ENCODE data around the gene ABI3BP.

The ABI3BP gene

DNA sequence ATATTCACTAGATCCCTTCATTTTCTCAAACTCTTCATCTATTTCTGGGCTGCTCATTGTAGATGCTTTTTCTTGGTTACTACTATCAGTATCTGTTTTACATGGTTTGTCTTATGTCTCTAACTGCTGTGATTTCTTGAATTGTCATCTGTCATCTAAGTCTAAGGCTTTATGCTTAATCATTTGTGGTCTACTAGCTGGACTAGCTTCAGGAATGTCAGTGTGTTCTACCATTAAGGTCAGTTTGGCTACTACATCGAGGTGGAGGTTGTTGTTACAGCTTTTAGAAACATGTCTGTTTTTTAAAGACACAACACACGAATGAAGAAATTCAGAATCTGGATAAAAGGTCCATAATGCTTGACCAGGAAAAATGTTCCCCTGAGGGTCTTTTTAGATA, 82.2 kb downstream of the ABI3BP start:
- TF ChIP-seq CTCF (conservative IDR thresholded peaks at IDR 0.05; ENCODE audit: low read length) (no peak), EZH2phosphoT487 (IDR thresholded peaks at IDR 0.05; ENCODE audit: borderline replicate concordance) (no peak)
- Histone ChIP-seq H4K20me1 (ENCODE audit: insufficient read depth, low read length, poor library complexity, severe bottlenecking) (no peaks in the 10 kb centered on the region), H3K9ac (ENCODE audit: low read depth, low read length, poor library complexity, severe bottlenecking) (no peak overlapping the region), H3F3A (ENCODE audit: low read depth) (no peaks in the 10 kb centered on the region), H3K9me2 (replicated peaks; ENCODE audit: low read depth, low read length) (no peaks in the 10 kb centered on the region), H3K79me2 (ENCODE audit: insufficient read depth, low read length) (no peaks in the 10 kb centered on the region), H3K36me3 (ENCODE audit: insufficient read depth, low read length) (no peaks in the 10 kb centered on the region), H3K4me1 (ENCODE audit: insufficient read depth, low read length, poor library complexity, severe bottlenecking) (no peaks in the 10 kb centered on the region), H3K4me3 (ENCODE audit: low read length, poor library complexity, severe bottlenecking) (no peak overlapping the region), H3K9me3 (ENCODE audit: insufficient read depth, low read depth, low read length) (no peaks in the 10 kb centered on the region), H3K4me2 (ENCODE audit: low read depth, low read length, poor library complexity, severe bottlenecking) (no peak overlapping the region), H2AFZ (ENCODE audit: low read length) (no peak overlapping the region), H3K27me3 (ENCODE audit: insufficient read depth, low read length, poor library complexity, severe bottlenecking) (no peaks in the 10 kb centered on the region)

DNA sequence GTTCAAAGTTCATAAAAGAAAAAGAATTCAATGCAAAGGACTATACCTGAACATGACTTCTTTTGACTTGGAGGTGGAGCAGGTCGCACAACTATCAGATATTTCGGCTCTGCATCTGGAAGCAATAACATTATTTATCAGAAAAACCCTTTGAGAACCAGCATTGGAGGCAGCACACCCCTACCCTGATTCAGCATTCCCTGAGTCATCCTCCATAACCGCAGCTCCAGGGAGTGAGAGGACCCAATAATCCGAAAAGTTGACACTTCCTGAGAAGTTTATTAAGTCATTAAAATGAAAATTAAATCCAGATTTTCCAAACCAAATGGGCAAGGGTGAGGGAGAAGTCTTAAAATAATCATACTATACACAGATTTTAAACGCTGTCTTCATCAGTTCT, 90.6 kb downstream of the ABI3BP start:
- H2AFZ ChIP-seq (ENCODE audit: low read length) = no peak overlapping the region
- no peaks in the 10 kb centered on the region for H4K20me1 ChIP-seq (ENCODE audit: insufficient read depth, low read length, poor library complexity, severe bottlenecking)
- peaks cover 10% of the 10 kb centered on the region for H3K4me1 ChIP-seq (ENCODE audit: insufficient read depth, low read length, poor library complexity, severe bottlenecking)
- no peaks in the 10 kb centered on the region for H3K9me2 ChIP-seq (replicated peaks; ENCODE audit: low read depth, low read length)
- H3K9ac ChIP-seq (ENCODE audit: low read depth, low read length, poor library complexity, severe bottlenecking) = no peak overlapping the region
- TF ChIP-seq EZH2phosphoT487 (IDR thresholded peaks at IDR 0.05; ENCODE audit: borderline replicate concordance) (no peak), CTCF (conservative IDR thresholded peaks at IDR 0.05; ENCODE audit: low read length) (no peak)
- no peak overlapping the region for H3K4me3 ChIP-seq (ENCODE audit: low read length, poor library complexity, severe bottlenecking)
- no peak overlapping the region for H3K4me2 ChIP-seq (ENCODE audit: low read depth, low read length, poor library complexity, severe bottlenecking)
- no peaks in the 10 kb centered on the region for H3K79me2 ChIP-seq (ENCODE audit: insufficient read depth, low read length)
- no peaks in the 10 kb centered on the region for H3F3A ChIP-seq (ENCODE audit: low read depth)
- no peaks in the 10 kb centered on the region for H3K36me3 ChIP-seq (ENCODE audit: insufficient read depth, low read length)
- no peaks in the 10 kb centered on the region for H3K9me3 ChIP-seq (ENCODE audit: insufficient read depth, low read depth, low read length)
- no peaks in the 10 kb centered on the region for H3K27me3 ChIP-seq (ENCODE audit: insufficient read depth, low read length, poor library complexity, severe bottlenecking)

DNA sequence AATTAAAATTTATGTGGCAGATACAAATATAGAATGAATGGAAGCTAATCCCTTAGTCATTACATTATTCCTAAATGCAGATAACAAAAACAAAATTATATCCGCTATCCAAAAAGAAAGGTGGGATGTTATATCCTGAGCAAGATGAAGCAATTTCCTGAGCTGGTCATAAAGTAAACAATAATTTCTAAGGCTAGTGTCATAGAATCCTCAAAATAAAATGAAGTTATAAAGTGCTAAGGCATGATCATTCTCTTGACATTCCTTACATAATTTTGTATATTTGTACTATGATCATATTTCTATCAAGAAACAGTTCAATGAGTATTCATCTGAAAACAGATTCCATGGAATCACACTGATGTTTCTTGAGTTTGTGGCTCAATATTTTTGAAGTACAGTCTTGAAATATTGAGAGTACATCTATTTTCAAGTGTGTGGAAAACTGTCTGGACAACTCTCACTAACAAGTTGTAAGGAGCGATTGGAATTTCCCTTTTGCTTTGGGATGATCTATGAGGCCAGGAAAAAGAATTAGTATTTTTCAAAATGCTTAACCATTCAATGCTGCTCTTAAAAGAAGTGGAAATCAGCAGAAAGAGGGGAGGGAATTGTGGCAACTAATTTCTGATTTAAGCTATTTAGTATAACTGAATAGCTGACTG, 92.4 kb downstream of the ABI3BP start:
- Histone ChIP-seq H4K20me1 (ENCODE audit: insufficient read depth, low read length, poor library complexity, severe bottlenecking) (no peaks in the 10 kb centered on the region), H3K4me1 (ENCODE audit: insufficient read depth, low read length, poor library complexity, severe bottlenecking) (peaks cover 10% of the 10 kb centered on the region), H3K36me3 (ENCODE audit: insufficient read depth, low read length) (no peaks in the 10 kb centered on the region), H3K9me3 (ENCODE audit: insufficient read depth, low read depth, low read length) (no peaks in the 10 kb centered on the region), H3F3A (ENCODE audit: low read depth) (no peaks in the 10 kb centered on the region), H3K9ac (ENCODE audit: low read depth, low read length, poor library complexity, severe bottlenecking) (no peak overlapping the region), H3K27me3 (ENCODE audit: insufficient read depth, low read length, poor library complexity, severe bottlenecking) (no peaks in the 10 kb centered on the region), H3K4me3 (ENCODE audit: low read length, poor library complexity, severe bottlenecking) (no peak overlapping the region), H2AFZ (ENCODE audit: low read length) (no peak overlapping the region; the same call in 1 of the 2 replicates), H3K79me2 (ENCODE audit: insufficient read depth, low read length) (no peaks in the 10 kb centered on the region), H3K9me2 (replicated peaks; ENCODE audit: low read depth, low read length) (no peaks in the 10 kb centered on the region), H3K4me2 (ENCODE audit: low read depth, low read length, poor library complexity, severe bottlenecking) (no peak overlapping the region)
- TF ChIP-seq EZH2phosphoT487 (IDR thresholded peaks at IDR 0.05; ENCODE audit: borderline replicate concordance) = no peak
- TF ChIP-seq CTCF (conservative IDR thresholded peaks at IDR 0.05; ENCODE audit: low read length) = no peak

Data from Loucy (cell line).